Natural killer cell (primary cell): ENCODE data around the gene PDXK. TPM values are rescaled to one million over a fixed set of nuclear protein-coding genes. Genes with fewer than 3 reads are reported as not detected.
A peak's percentile ranks its signal among the peaks of the same experiment; 100 is the strongest.

ENCODE experiments used
- ATAC-seq, 3 donors: fragments of 150-1000 bp in 2 of 3; fragments of 200-7000 bp in 1 of 3; cut with Tn5 transposase; 1 replicate in 1 of 3; 2 replicates in 2 of 3; pipeline ENCODE4 v1.10.0; 2021; ENCODE audit warnings: mild to moderate bottlenecking in 2 of 3, moderate library complexity in 2 of 3
- DNase-seq, 2 donors: peaks; one replicate each; pipeline versions ENCODE4 v3.0.0 to v3.0.0-alpha.2; 2013 to 2021; ENCODE audit warnings: mixed read lengths in 1 of 2
- H3K27ac ChIP-seq: one replicate; pipeline ENCODE4 v1.5.1; 2013; ENCODE audit warnings: mild to moderate bottlenecking, low read length
- H3K27me3 ChIP-seq: one replicate; pipeline ENCODE4 v1.6.1; 2013; ENCODE audit warnings: low read length; ENCODE audit not compliant: control insufficient read depth, insufficient read depth
- H3K36me3 ChIP-seq: one replicate; pipeline ENCODE4 v1.6.1; 2013; ENCODE audit warnings: low read length; ENCODE audit not compliant: control insufficient read depth, insufficient read depth
- H3K4me1 ChIP-seq: one replicate; pipeline ENCODE4 v1.6.1; 2013; ENCODE audit warnings: low read length; ENCODE audit not compliant: control insufficient read depth, insufficient read depth
- H3K4me3 ChIP-seq: one replicate; pipeline ENCODE4 v1.5.1; 2013; ENCODE audit warnings: low read length
- H3K9me3 ChIP-seq: one replicate; pipeline ENCODE4 v1.6.1; 2013; ENCODE audit warnings: low read length; ENCODE audit not compliant: control insufficient read depth, insufficient read depth
- H3K27ac Mint-ChIP-seq, 2 donors: one replicate each; pipeline ENCODE4 v1.8.0; 2022; ENCODE audit warnings: mild to moderate bottlenecking in 2 of 2, mixed read lengths in 2 of 2, moderate library complexity in 1 of 2
- H3K27me3 Mint-ChIP-seq, 2 donors: one replicate each; pipeline ENCODE4 v1.8.0; 2022; ENCODE audit warnings: low read depth in 2 of 2, mixed read lengths in 2 of 2
- H3K36me3 Mint-ChIP-seq: one replicate; pipeline ENCODE4 v1.8.0; 2022; ENCODE audit warnings: mixed read lengths
- H3K4me1 Mint-ChIP-seq, 2 donors: one replicate each; pipeline ENCODE4 v1.8.0; 2022; ENCODE audit warnings: mixed read lengths in 2 of 2
- H3K4me3 Mint-ChIP-seq: one replicate; pipeline ENCODE4 v1.8.0; 2022; ENCODE audit warnings: mild to moderate bottlenecking, moderate library complexity, mixed read lengths
- H3K9me3 Mint-ChIP-seq, 2 donors: one replicate each; pipeline ENCODE4 v1.8.0; 2022; ENCODE audit warnings: mixed read lengths in 2 of 2
- CTCF ChIP-seq: fragments of 200-600 bp; IDR thresholded peaks from one replicate; pipeline ENCODE4 v1.8.0; 2022; ENCODE audit warnings: antibody characterized with exemption
- WGBS: methylation state at CpG from one replicate; pipeline ENCODE4 v1.1.7; 2013; ENCODE audit warnings: missing lambda C conversion rate; ENCODE audit not compliant: insufficient coverage; 5-methylcytosine and 5-hydroxymethylcytosine counted together
- intact Hi-C: fragments of 100-400 bp; cut with micrococcal nuclease; formaldehyde crosslinking; loops from one replicate; pipeline ENCODE4 v1.14.2; 2022
- total RNA-seq, 4 donors: library from RNA; stranded (reverse); fragments of 120-200 nt in 1 of 4; gene quantifications; one replicate each; pipeline versions ENCODE4 v1.2.3 to v1.2.4, GENCODE V29; 2013 to 2022

Gene PDXK
- total RNA-seq, 3 donors from 2014 or later (not counting 1 experiment from before 2014, with no cell fraction given): 73.8 to 77.0 (median 74.6) TPM

GRCh38 chr21:43806017-43806710 lies 87.2 kb downstream of the PDXK start:
- 90% methylated on average over 21 of the region's 21 CpGs for WGBS
- no peak overlapping the region for H3K4me3 Mint-ChIP-seq
- H3K36me3 ChIP-seq: peaks cover 27% of the 10 kb centered on the region
- H3K27me3 Mint-ChIP-seq: no peaks in the 10 kb centered on the region
- ATAC-seq (no peak), DNase-seq (no peak)
- peaks cover 36% of the 10 kb centered on the region for H3K4me1 ChIP-seq
- no peaks in the 10 kb centered on the region for H3K9me3 ChIP-seq
- peak overlapping the region; percentile 40 for H3K27ac ChIP-seq
- H3K36me3 Mint-ChIP-seq: no peaks in the 10 kb centered on the region
- no peak overlapping the region for H3K27ac Mint-ChIP-seq
- H3K9me3 Mint-ChIP-seq: no peaks in the 10 kb centered on the region
- no peak for TF ChIP-seq CTCF
- no peaks in the 10 kb centered on the region for H3K27me3 ChIP-seq
- intact Hi-C loops: no loop called here
- H3K4me3 ChIP-seq: no peak overlapping the region
- peaks cover 0 to 8% of the 10 kb centered on the region in 2 donors for H3K4me1 Mint-ChIP-seq

GRCh38 chr21:43808367-43808766 lies 89.4 kb downstream of the PDXK start:
- no peaks in the 10 kb centered on the region for H3K27me3 ChIP-seq
- H3K36me3 ChIP-seq: peaks cover 7% of the 10 kb centered on the region
- no peak for DNase-seq
- H3K36me3 Mint-ChIP-seq: no peaks in the 10 kb centered on the region
- intact Hi-C loops: no loop called here
- H3K4me1 ChIP-seq: peaks cover 36% of the 10 kb centered on the region
- peaks cover 0 to 3% of the 10 kb centered on the region in 2 donors for H3K27me3 Mint-ChIP-seq
- H3K4me3 ChIP-seq: no peak overlapping the region
- H3K27ac ChIP-seq: no peak overlapping the region
- no peak for ATAC-seq
- no peak overlapping the region for H3K27ac Mint-ChIP-seq
- H3K9me3 Mint-ChIP-seq: no peaks in the 10 kb centered on the region
- H3K4me1 Mint-ChIP-seq: peaks cover 0 to 8% of the 10 kb centered on the region in 2 donors
- no peak overlapping the region for H3K4me3 Mint-ChIP-seq
- no peaks in the 10 kb centered on the region for H3K9me3 ChIP-seq
- 87% methylated on average over 18 of the region's 18 CpGs for WGBS
- no peak for TF ChIP-seq CTCF

GRCh38 chr21:43808832-43809251 lies 89.9 kb downstream of the PDXK start:
- ATAC-seq (no peak), DNase-seq (no peak)
- Histone ChIP-seq H3K27me3 (no peaks in the 10 kb centered on the region), H3K27ac (no peak overlapping the region), H3K4me3 (no peak overlapping the region), H3K4me1 (peaks cover 36% of the 10 kb centered on the region), H3K36me3 (peaks cover 3% of the 10 kb centered on the region), H3K9me3 (no peaks in the 10 kb centered on the region)
- H3K4me3 Mint-ChIP-seq: no peak overlapping the region
- H3K9me3 Mint-ChIP-seq: no peaks in the 10 kb centered on the region
- intact Hi-C loops: no loop called here
- no peaks in the 10 kb centered on the region for H3K36me3 Mint-ChIP-seq
- H3K27me3 Mint-ChIP-seq: peaks cover 0 to 3% of the 10 kb centered on the region in 2 donors
- TF ChIP-seq CTCF: no peak
- 90% methylated on average over 22 of the region's 22 CpGs for WGBS
- H3K4me1 Mint-ChIP-seq: peaks cover 0 to 8% of the 10 kb centered on the region in 2 donors
- no peak overlapping the region for H3K27ac Mint-ChIP-seq

- no peak overlapping the region for H3K4me3 ChIP-seq
- Mint-ChIP-seq H3K36me3 (no peaks in the 10 kb centered on the region), H3K4me3 (no peak overlapping the region), H3K9me3 (no peaks in the 10 kb centered on the region), H3K27me3 (peaks cover 0 to 3% of the 10 kb centered on the region in 2 donors), H3K4me1 (peaks cover 0 to 8% of the 10 kb centered on the region in 2 donors), H3K27ac (no peak overlapping the region)
- no peaks in the 10 kb centered on the region for H3K36me3 ChIP-seq
- no peaks in the 10 kb centered on the region for H3K27me3 ChIP-seq
- DNase-seq (no peak), ATAC-seq (no peak)
- peaks cover 31% of the 10 kb centered on the region for H3K4me1 ChIP-seq
- 95% methylated on average over 16 of the region's 16 CpGs for WGBS
- H3K9me3 ChIP-seq: no peaks in the 10 kb centered on the region
- H3K27ac ChIP-seq: no peak overlapping the region
- TF ChIP-seq CTCF: no peak
- intact Hi-C loops: no loop called here
Measured at GRCh38 chr21:43809346-43809799, 90.4 kb downstream of the PDXK start.
